A673 (cell line): ENCODE results near the gene HMCN2.

Experiments
- EZH2 ChIP-seq: fragments of 200-600 bp; sonication (generic); IDR thresholded peaks from 2 replicates; pipeline ENCODE4 v1.6.1; 2017; ENCODE audit warnings: borderline replicate concordance, low read depth, mild to moderate bottlenecking, mixed read lengths, antibody characterized with exemption, low read length; ENCODE audit not compliant: poor library complexity, severe bottlenecking
- TF ChIP-seq, protein P1 (sequence below): fragments of 300-800, 200-600 bp; sonication (generic); conservative IDR thresholded peaks from 2 replicates; pipeline ENCODE4 v1.5.1; 2017; ENCODE audit warnings: low read depth, mild to moderate bottlenecking, antibody characterized with exemption, low read length, moderate library complexity, mixed read lengths

DNA sequence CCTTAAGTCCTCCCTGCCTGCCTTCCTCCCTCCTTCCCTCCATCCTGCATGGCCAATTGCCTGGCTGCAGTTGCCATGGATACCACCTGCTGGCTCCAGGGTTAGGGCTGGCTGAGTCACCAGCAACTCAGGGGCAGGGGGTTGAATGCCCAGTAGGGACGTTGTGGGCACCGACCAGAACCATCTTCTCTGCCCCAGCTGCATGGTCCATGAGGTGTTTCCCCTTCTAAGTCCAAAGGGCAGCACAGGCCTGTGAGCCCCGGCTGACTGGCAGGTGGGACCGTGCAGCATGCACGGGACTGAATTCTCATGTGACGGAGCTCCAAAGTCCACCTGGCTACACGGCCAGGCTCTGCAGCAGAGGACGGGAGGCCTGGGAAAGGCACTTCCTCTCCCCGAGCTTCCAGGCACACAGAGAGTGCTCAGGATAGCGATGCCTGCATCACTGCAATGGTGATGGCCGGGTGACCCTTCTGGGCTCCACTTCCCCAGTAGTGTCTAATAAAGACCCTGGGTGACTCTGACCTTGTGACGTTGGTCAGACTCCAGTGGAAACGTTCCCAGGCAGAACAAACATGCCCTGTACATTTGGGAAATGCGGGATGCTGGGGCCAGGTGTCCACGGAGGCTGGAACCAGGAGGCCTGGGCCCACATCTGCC lies 184.9 kb downstream of the HMCN2 start:
- TF ChIP-seq, protein P1, sequence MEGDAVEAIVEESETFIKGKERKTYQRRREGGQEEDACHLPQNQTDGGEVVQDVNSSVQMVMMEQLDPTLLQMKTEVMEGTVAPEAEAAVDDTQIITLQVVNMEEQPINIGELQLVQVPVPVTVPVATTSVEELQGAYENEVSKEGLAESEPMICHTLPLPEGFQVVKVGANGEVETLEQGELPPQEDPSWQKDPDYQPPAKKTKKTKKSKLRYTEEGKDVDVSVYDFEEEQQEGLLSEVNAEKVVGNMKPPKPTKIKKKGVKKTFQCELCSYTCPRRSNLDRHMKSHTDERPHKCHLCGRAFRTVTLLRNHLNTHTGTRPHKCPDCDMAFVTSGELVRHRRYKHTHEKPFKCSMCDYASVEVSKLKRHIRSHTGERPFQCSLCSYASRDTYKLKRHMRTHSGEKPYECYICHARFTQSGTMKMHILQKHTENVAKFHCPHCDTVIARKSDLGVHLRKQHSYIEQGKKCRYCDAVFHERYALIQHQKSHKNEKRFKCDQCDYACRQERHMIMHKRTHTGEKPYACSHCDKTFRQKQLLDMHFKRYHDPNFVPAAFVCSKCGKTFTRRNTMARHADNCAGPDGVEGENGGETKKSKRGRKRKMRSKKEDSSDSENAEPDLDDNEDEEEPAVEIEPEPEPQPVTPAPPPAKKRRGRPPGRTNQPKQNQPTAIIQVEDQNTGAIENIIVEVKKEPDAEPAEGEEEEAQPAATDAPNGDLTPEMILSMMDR = no peak
- TF ChIP-seq EZH2 = no peak
